HCT116 (cell line): ENCODE data around the gene SETD5.

ENCODE experiments used
- ATF3 ChIP-seq: IDR thresholded peaks from 2 replicates; pipeline ENCODE4 v1.6.1; 2012
- CTCF ChIP-seq, 3 experiments: fragments of 200-600 bp in 1 of 3; sonication (generic) in 1 of 3; IDR thresholded peaks in 2 of 3; conservative IDR thresholded peaks in 1 of 3; 2 replicates each; pipeline ENCODE4 v1.5.1; 2012 to 2017; ENCODE audit warnings: low read depth in 2 of 3, low read length in 2 of 3, antibody characterized with exemption in 1 of 3, borderline replicate concordance in 1 of 3, control low read depth in 1 of 3, mild to moderate bottlenecking in 1 of 3, mixed read lengths in 1 of 3, mixed run types in 1 of 3, moderate library complexity in 1 of 3; ENCODE audit not compliant: insufficient read depth in 1 of 3
- EGR1 ChIP-seq: IDR thresholded peaks from 2 replicates; pipeline ENCODE4 v1.6.1; 2012; ENCODE audit warnings: low read depth
- EZH2 ChIP-seq: fragments of 200-600 bp; sonication (generic); IDR thresholded peaks from 2 replicates; pipeline ENCODE4 v1.6.1; 2017; ENCODE audit warnings: antibody characterized with exemption, mixed run types
- EZH2phosphoT487 ChIP-seq: fragments of 200-600 bp; IDR thresholded peaks from 2 replicates; pipeline ENCODE4 v1.6.1; 2018; ENCODE audit warnings: antibody characterized with exemption, borderline replicate concordance
- FOSL1 ChIP-seq: IDR thresholded peaks from 2 replicates; pipeline ENCODE4 v1.6.1; 2012; ENCODE audit warnings: low read depth
- POLR2A ChIP-seq: IDR thresholded peaks from 2 replicates; pipeline ENCODE4 v1.7.0; 2011; ENCODE audit warnings: borderline replicate concordance; ENCODE audit not compliant: insufficient read depth, insufficient read length; ENCODE audit errors: extremely low read depth
- POLR2AphosphoS5 ChIP-seq: IDR thresholded peaks from 2 replicates; pipeline ENCODE4 v1.6.1; 2011; ENCODE audit warnings: mild to moderate bottlenecking, low read depth, low read length, moderate library complexity
- RAD21 ChIP-seq: IDR thresholded peaks from 2 replicates; pipeline ENCODE4 v1.6.1; 2012; ENCODE audit warnings: low read depth, mild to moderate bottlenecking
- REST ChIP-seq: IDR thresholded peaks from 2 replicates; pipeline ENCODE4 v1.6.1; 2012; ENCODE audit warnings: low read depth
- YY1 ChIP-seq: IDR thresholded peaks from 2 replicates; pipeline ENCODE4 v1.6.1; 2011; ENCODE audit warnings: low read length, low read depth, moderate library complexity, mild to moderate bottlenecking; ENCODE audit not compliant: insufficient replicate concordance; ENCODE audit errors: extremely low read depth
- ZNF274 ChIP-seq: fragments of 200-500 bp; sonication (Bioruptor generic); IDR thresholded peaks from 2 replicates; pipeline ENCODE4 v1.6.1; 2014; ENCODE audit warnings: mild to moderate bottlenecking, low read depth, low read length, inconsistent platforms

- TF ChIP-seq CTCF (IDR thresholded peaks at IDR 0.05 in 2 of 3, conservative IDR thresholded peaks at IDR 0.05 in 1 of 3; ENCODE audit: borderline replicate concordance in 1 of 3, insufficient read depth in 1 of 3, low read depth in 2 of 3, low read length in 2 of 3) (no peak), EGR1 (no peak), RAD21 (no peak), POLR2A (no peak), YY1 (no peak), POLR2AphosphoS5 (peak; percentile 44; the same call in 1 of the 2 replicates), EZH2phosphoT487 (no peak), ZNF274 (no peak), EZH2 (no peak), FOSL1 (no peak), ATF3 (no peak), REST (no peak)
Observed at GRCh38 chr3:9390265-9390888, 7.0 kb upstream of the SETD5 start.
